KOPT-K1 (cell line): ENCODE results near the gene VSIG4.

Experiments used
- H3K27ac ChIP-seq: fragments of 200-600 bp; sonication (generic); 2 replicates; pipeline ENCODE4 v1.5.1; 2016; ENCODE audit warnings: antibody characterized with exemption, mild to moderate bottlenecking, low read depth, low read length; ENCODE audit not compliant: poor library complexity, severe bottlenecking
- H3K36me3 ChIP-seq: fragments of 200-600 bp; sonication (generic); 2 replicates; pipeline ENCODE4 v1.5.1; 2017; ENCODE audit warnings: antibody characterized with exemption, mild to moderate bottlenecking, low read length, moderate library complexity; ENCODE audit not compliant: insufficient read depth
- H3K9me3 ChIP-seq: fragments of 200-600 bp; sonication (generic); 2 replicates; pipeline ENCODE4 v1.5.1; 2017; ENCODE audit warnings: antibody characterized with exemption, low read length, mild to moderate bottlenecking; ENCODE audit not compliant: insufficient read depth, poor library complexity, severe bottlenecking

Gene VSIG4

GRCh38 chrX:66019974-66020373 is 19.9 kb downstream of the VSIG4 start:
- no peaks in the 10 kb centered on the region for H3K36me3 ChIP-seq
- no peak overlapping the region for H3K27ac ChIP-seq
- H3K9me3 ChIP-seq, result no peaks in the 10 kb centered on the region

GRCh38 chrX:66019310-66019652 is 20.6 kb downstream of the VSIG4 start:
- no peaks in the 10 kb centered on the region for H3K36me3 ChIP-seq
- H3K9me3 ChIP-seq, result no peaks in the 10 kb centered on the region
- H3K27ac ChIP-seq, result peak overlapping the region; percentile 96

- H3K27ac ChIP-seq, result peak overlapping the region; percentile 96
- H3K36me3 ChIP-seq, result no peaks in the 10 kb centered on the region
- H3K9me3 ChIP-seq, result no peaks in the 10 kb centered on the region
Measured at GRCh38 chrX:66018585-66019309, 21.1 kb downstream of the VSIG4 start.

- Histone ChIP-seq H3K27ac (peak overlapping the region; percentile 96), H3K36me3 (no peaks in the 10 kb centered on the region), H3K9me3 (no peaks in the 10 kb centered on the region)
Measured at GRCh38 chrX:66017659-66018170, 22.2 kb downstream of the VSIG4 start.

- H3K36me3 ChIP-seq, result no peaks in the 10 kb centered on the region
- peak overlapping the region; percentile 96 for H3K27ac ChIP-seq
- no peaks in the 10 kb centered on the region for H3K9me3 ChIP-seq
Measured at GRCh38 chrX:66016905-66017658, 22.8 kb downstream of the VSIG4 start.

- peak overlapping the region; percentile 96 for H3K27ac ChIP-seq
- no peaks in the 10 kb centered on the region for H3K36me3 ChIP-seq
- H3K9me3 ChIP-seq, result no peaks in the 10 kb centered on the region
Measured at GRCh38 chrX:66015900-66016689, 23.8 kb downstream of the VSIG4 start.

- Histone ChIP-seq H3K9me3 (no peaks in the 10 kb centered on the region), H3K36me3 (no peaks in the 10 kb centered on the region), H3K27ac (peak overlapping the region; percentile 96)
Measured at GRCh38 chrX:66015152-66015831, 24.6 kb downstream of the VSIG4 start.

GRCh38 chrX:66014556-66014955 is 25.3 kb downstream of the VSIG4 start:
- Histone ChIP-seq H3K36me3 (no peaks in the 10 kb centered on the region), H3K27ac (peak overlapping the region; percentile 96), H3K9me3 (no peaks in the 10 kb centered on the region)

- H3K36me3 ChIP-seq, result no peaks in the 10 kb centered on the region
- H3K27ac ChIP-seq, result peak overlapping the region; percentile 96
- H3K9me3 ChIP-seq, result no peaks in the 10 kb centered on the region
Measured at GRCh38 chrX:66014084-66014483, 25.8 kb downstream of the VSIG4 start.

- Histone ChIP-seq H3K36me3 (no peaks in the 10 kb centered on the region), H3K27ac (peak overlapping the region; percentile 96), H3K9me3 (peaks cover under 1% of the 10 kb centered on the region)
Measured at GRCh38 chrX:66013194-66013816, 26.6 kb downstream of the VSIG4 start.

GRCh38 chrX:66012094-66012534 is 27.8 kb downstream of the VSIG4 start:
- Histone ChIP-seq H3K27ac (peak overlapping the region; percentile 96), H3K9me3 (peaks cover 8% of the 10 kb centered on the region), H3K36me3 (no peaks in the 10 kb centered on the region)

GRCh38 chrX:66009231-66009845 is 30.5 kb downstream of the VSIG4 start:
- no peaks in the 10 kb centered on the region for H3K36me3 ChIP-seq
- H3K9me3 ChIP-seq, result peaks cover 8% of the 10 kb centered on the region
- H3K27ac ChIP-seq, result peak overlapping the region; percentile 96

- Histone ChIP-seq H3K36me3 (no peaks in the 10 kb centered on the region), H3K9me3 (peaks cover 8% of the 10 kb centered on the region), H3K27ac (peak overlapping the region; percentile 96)
Measured at GRCh38 chrX:66008328-66008970, 31.4 kb downstream of the VSIG4 start.
